HG03558 (cell line): ENCODE data around the gene ZNF718.
"Not testable (repeated sequence)": the region's sequence is repeated elsewhere in the genome, so short reads cannot be mapped to it uniquely, and the experiment has no call there.

ENCODE experiments used
- ATAC-seq: cut with Tn5 transposase; IDR thresholded peaks from one replicate; pipeline ENCODE4 v1.9.1; 2021; ENCODE audit warnings: moderate number of reproducible peaks; ENCODE audit not compliant: unreplicated experiment; ENCODE audit errors: extremely low read depth

The ZNF718 gene

GRCh38 chr4:124275-125081 is at the start of gene ZNF718:
TSS of gene ZNF718 (plus strand) at chr4:124501. CDS start at chr4:124671, 170 bp downstream.
- ATAC-seq, result peak; percentile 97

DNA sequence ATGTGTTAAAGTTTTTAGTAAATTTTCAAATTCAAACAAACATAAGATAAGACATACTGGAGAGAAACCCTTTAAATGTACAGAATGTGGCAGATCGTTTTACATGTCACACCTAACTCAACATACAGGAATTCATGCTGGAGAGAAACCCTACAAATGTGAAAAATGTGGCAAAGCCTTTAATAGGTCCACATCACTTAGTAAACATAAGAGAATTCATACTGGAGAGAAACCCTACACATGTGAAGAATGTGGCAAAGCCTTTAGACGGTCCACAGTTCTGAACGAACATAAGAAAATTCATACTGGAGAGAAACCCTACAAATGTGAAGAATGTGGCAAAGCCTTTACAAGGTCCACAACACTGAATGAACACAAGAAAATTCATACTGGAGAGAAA is 38.4 kb upstream of the ZNF718 start:
- ATAC-seq, result no peak

- not testable (repeated sequence) for ATAC-seq
These were observed 37.6 kb upstream of the ZNF718 start for GRCh38 chr4:86559-87324.

- ATAC-seq, result no peak
These were observed 25.9 kb upstream of the ZNF718 start for GRCh38 chr4:98386-98785.

DNA sequence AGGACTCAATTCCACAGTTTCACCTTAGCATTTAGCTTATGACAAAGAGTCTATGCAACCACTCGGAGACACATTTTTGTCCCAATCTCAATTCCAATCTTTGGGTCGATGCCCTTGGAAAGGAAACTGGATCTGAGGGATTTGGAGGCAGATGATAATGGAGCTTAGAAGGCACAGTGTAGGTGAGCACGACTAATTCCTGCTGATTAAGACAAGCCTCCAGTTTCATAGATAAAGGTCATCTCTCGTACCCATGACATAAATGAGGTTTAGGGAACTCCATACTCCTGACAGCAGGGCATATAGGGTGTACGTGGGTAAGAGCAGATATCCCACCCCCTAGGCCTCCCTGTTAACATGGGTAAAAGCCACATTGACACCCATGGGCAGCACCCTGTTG is 24.4 kb upstream of the ZNF718 start:
- no peak for ATAC-seq

DNA sequence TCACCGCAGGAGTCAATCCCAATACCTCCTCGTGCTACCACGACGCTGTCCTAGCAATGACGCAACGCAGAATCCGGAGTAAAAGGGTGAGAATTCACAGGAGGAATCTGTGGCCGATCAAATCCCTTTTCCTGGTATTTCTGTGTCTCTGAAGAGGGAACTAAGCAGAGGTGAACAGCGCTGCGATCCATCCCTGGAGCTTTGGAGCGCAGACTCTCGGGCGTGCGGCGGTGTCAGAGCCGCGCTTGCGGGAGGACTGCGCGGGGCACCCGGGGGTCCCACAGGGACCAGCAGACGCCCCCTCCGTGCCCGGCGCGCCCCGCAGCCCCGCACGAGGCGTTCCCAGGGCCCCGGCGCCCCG is 17.2 kb upstream of the ZNF718 start:
- no peak for ATAC-seq

DNA sequence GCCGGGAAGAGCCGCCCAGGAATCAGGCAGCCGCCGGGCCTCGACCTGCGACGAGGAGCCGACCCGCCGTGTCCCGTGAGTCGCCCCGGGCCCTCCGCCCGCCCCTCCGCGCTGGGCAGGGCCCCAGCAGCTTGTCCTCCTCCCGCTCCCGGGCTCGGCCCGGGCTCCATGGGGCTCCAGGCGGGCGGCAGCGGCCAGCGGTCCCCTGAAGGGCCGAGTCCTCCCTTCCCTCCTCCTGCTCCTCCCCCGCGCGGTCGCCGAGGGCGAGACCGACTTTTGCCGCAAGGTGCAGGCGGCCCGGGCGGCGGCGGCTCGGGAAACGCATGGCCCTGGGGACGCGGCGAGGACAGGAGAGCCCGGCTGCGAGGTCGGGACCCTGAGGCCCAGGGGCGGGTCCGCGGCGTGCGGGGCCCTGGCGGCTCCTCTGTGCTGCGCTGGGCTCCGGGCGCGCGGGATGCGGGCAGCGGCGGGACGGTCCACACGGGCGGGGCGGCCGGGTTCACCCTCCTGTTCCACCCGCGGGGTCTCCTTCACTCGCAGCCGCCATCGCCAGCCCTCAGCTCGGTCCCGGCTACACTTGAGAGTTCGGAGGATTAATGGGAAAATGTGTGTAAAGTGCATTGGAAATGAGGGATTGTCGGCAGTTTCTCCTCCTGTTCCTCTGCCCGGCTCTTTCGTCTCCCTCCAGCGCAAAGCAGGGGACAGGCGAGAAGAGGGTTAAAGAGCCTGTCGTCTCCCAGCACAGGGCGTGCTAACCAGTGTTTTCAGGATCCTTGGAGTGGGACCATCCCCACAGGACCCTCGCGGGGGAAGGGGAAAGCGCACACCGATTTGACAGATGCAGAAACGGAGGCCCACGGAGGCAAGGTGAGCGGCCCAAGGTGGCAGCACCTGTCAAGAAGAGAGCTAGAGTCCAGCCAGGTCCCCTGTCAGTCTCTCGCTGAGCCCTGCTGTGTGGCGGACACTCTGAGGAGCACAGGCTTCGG is 16.6 kb upstream of the ZNF718 start:
- ATAC-seq, result no peak

GRCh38 chr4:112771-113170 is 11.5 kb upstream of the ZNF718 start:
- ATAC-seq, result no peak

DNA sequence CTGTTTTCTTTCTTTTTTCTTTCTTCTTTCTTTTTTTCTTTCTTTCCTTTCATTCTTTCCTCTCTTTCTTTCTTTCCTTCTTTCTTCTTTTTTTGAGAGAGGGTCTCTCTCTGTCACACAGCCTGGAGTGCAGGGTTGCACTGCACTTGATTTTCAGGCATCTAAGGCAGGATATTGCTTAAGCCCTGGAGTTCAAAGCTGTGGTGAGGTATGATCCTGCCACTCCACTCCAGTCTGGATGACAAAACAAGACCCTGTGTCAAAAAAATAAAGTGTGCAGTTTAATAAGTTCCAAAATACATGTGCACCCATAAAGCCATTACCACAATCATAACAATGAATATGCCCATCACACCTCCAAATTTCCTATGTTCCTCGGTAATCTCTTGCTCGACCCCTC is 10.6 kb upstream of the ZNF718 start:
- ATAC-seq, result no peak

DNA sequence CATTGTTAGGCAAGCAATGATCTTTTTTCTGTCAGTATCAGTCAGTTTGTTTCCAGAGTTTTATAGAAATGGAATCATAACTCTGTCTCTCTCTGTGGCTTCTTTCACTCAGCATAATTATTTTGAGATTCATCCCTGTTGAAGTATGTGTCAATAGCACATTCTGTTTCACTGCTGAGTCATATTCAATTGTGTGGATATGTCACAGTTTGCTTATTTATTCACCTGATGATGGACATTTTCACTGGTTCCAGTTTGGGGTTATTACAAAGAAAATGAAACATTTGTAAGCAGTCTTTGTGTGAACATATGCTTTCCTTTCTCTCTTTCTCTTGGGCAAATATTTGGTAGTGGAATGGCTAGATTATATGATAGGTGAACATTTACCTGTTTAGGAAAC is 10.2 kb upstream of the ZNF718 start:
- ATAC-seq, result no peak

- no peak for ATAC-seq
These were observed 7.8 kb upstream of the ZNF718 start for GRCh38 chr4:116499-116898.

- no peak for ATAC-seq
These were observed 3.7 kb upstream of the ZNF718 start for GRCh38 chr4:120616-121015.

GRCh38 chr4:121408-122084 is 2.8 kb upstream of the ZNF718 start:
- no peak for ATAC-seq

DNA sequence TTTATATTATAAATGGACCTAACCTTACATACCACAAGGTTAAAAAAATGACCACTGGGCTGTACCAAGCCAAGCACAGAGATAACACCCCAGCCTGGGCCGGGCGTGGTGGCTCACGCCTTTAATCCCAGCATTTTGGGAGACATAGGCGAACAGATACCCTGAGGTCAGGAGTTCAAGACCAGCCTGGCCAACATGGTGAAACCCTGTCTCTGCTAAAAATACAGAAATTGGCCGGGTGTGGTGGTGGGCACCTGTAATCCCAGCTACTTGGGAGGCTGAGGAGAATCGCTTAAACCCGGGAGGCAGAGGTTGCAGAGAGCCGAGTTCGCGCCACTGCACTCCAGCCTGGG is 403 bp upstream of the ZNF718 start:
- ATAC-seq, result not testable (repeated sequence)

DNA sequence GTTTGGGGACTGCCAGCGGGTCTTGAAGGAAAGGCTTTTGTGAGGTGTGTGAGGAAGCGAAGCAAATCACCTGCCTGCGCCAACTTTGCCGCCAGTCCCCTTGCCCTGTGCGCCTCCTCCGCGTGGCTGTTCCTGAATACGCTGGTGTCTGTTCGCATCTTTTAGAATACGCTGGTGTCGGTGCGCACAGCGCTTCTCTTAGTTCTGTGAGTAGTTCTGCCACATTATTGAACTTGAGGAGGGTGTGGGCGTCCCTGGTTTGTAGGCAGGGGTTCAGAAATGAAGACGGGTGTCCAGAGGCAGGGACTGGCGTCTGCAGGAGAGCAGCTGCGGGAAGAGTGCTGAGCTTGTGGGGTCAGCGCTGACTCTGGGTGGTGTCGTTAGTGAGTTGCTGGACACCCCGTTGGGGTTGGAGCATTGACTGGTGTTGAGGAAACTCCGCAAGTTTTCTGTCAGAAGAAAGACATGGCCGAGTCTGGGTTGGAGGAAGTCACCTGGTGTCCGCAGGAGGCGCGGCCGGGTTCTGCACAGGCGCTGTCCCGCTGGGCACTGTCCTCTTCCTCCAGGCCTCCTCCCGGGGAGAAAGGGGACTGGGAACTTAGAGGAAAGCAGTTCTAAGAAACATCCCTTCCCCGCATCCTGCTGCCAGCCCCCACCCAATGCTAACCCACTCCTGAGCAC is 930 bp downstream of the ZNF718 start:
- ATAC-seq, result no peak

- no peak for ATAC-seq
These were observed 1.5 kb downstream of the ZNF718 start for GRCh38 chr4:125833-126232.

- no peak for ATAC-seq
These were observed 8.2 kb downstream of the ZNF718 start for GRCh38 chr4:132483-132882.

DNA sequence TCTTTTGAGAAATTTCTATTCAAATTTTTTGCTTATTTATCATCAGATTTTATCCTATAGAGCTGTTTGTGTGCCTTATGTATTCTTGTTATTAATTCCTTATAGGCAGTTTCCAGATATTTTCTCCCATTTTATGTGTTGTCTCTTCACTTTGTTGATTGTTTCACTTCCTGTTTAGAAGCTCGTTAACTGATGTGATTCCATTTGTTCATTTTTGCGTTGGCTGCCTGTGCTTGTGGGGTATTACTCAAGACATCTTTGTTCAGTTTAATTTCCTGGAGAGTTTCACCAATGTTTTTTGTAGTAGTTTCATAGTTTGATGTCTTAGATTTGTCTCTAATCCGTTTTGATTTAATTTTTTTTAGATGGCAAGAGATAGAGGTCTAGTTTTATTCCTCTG is 14.6 kb downstream of the ZNF718 start:
- no peak for ATAC-seq

DNA sequence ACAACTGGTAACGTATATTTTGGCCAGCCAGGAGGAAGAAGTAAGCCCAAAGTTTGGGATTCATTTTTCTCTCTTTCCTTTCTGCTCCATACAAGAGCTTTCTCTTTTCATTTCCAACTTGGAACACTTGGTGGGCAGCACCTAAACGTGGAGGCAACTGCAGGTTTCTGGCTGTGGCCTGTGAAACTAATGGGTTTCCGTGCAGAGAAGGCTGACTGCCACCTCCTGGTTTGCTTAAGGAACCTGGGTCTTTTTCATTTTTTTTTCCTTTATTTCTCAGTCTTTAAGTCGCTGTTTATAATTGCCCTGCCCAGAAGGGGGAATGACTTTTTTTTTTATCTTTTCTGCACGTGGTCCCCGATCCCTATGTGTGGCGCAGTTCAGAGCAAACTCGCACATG is 15.4 kb downstream of the ZNF718 start:
- no peak for ATAC-seq

DNA sequence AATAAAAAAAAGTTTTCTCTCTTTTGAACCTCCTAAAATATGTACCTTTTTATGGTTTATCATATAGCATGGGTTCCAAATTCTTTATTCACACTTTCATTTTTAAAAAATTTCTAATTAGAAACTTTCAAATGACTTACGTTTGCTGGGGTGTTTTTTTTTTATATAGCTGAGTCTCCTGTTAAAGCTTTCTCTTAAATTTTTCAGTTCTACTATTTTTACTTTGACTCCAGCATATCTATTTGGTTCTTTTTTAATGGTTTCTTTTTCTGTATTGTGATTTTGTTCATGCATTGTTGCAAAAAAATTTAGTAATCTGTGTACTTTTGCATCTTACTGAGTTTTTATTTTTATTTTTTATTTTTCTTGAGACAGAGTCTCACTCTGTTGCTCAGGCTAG is 22.3 kb downstream of the ZNF718 start:
- no peak for ATAC-seq
